DOHH2 (cell line): Measurements from ENCODE around the gene CACNA2D3.

ENCODE experiments used
- H3F3A ChIP-seq: fragments of 200-600 bp; sonication (generic), shearing (Covaris generic); 2 replicates; pipeline ENCODE4 v1.6.0; 2016; ENCODE audit warnings: antibody characterized with exemption, mild to moderate bottlenecking; ENCODE audit not compliant: control insufficient read depth, insufficient read depth
- H3K27ac ChIP-seq: fragments of 200-600 bp; sonication (generic); 2 replicates; pipeline ENCODE4 v1.5.1; 2014; ENCODE audit warnings: low read depth, mild to moderate bottlenecking, low read length, moderate library complexity
- H3K27me3 ChIP-seq: fragments of 200-600 bp; sonication (generic); 2 replicates; pipeline ENCODE4 v1.6.1; 2014; ENCODE audit warnings: mild to moderate bottlenecking, low read length, mixed read lengths; ENCODE audit not compliant: control insufficient read depth
- H3K36me3 ChIP-seq: fragments of 200-600 bp; sonication (generic); 2 replicates; pipeline ENCODE4 v1.6.1; 2014; ENCODE audit warnings: mild to moderate bottlenecking, low read length, moderate library complexity, mixed read lengths; ENCODE audit not compliant: control insufficient read depth
- H3K4me1 ChIP-seq: fragments of 200-600 bp; sonication (generic); 2 replicates; pipeline ENCODE4 v1.6.1; 2014; ENCODE audit warnings: mild to moderate bottlenecking, low read length, mixed read lengths; ENCODE audit not compliant: control insufficient read depth
- H3K4me2 ChIP-seq: fragments of 200-600 bp; sonication (generic); 2 replicates; pipeline ENCODE4 v1.6.0; 2014; ENCODE audit warnings: mild to moderate bottlenecking, low read length, moderate library complexity
- H3K4me3 ChIP-seq: fragments of 200-600 bp; sonication (generic); 2 replicates; pipeline ENCODE4 v1.5.1; 2014; ENCODE audit warnings: mild to moderate bottlenecking, low read length, mixed read lengths
- H3K79me2 ChIP-seq: fragments of 200-600 bp; sonication (generic); 2 replicates; pipeline ENCODE4 v1.6.1; 2014; ENCODE audit warnings: mild to moderate bottlenecking, low read length, mixed read lengths; ENCODE audit not compliant: control insufficient read depth
- H3K9me2 ChIP-seq: fragments of 200-600 bp; sonication (generic); replicated peaks from 2 replicates; pipeline ENCODE4 v1.6.1; 2014; ENCODE audit warnings: mild to moderate bottlenecking, low read length, mixed read lengths; ENCODE audit not compliant: control insufficient read depth
- H3K9me3 ChIP-seq: fragments of 200-600 bp; sonication (generic); 2 replicates; pipeline ENCODE4 v1.6.1; 2014; ENCODE audit warnings: antibody characterized with exemption, low read length, mixed read lengths; ENCODE audit not compliant: control insufficient read depth, insufficient read depth
- H4K20me1 ChIP-seq: fragments of 200-600 bp; sonication (generic); 2 replicates; pipeline ENCODE4 v1.6.0; 2014; ENCODE audit warnings: low read depth, mild to moderate bottlenecking, antibody characterized with exemption, low read length, moderate library complexity; ENCODE audit not compliant: control insufficient read depth, insufficient read depth
- EZH2phosphoT487 ChIP-seq: fragments of 200-600 bp; sonication (generic); IDR thresholded peaks from 2 replicates; pipeline ENCODE4 v1.6.1; 2017; ENCODE audit warnings: borderline replicate concordance, mild to moderate bottlenecking, antibody characterized with exemption, low read length, moderate library complexity, mixed read lengths
- TF ChIP-seq, protein P1 (sequence below): fragments of 200-600 bp; sonication (generic); IDR thresholded peaks from one replicate; pipeline ENCODE4 v1.5.1; 2014; ENCODE audit warnings: antibody characterized with exemption, mild to moderate bottlenecking, low read depth, low read length; ENCODE audit not compliant: poor library complexity, severe bottlenecking

The CACNA2D3 gene

DNA sequence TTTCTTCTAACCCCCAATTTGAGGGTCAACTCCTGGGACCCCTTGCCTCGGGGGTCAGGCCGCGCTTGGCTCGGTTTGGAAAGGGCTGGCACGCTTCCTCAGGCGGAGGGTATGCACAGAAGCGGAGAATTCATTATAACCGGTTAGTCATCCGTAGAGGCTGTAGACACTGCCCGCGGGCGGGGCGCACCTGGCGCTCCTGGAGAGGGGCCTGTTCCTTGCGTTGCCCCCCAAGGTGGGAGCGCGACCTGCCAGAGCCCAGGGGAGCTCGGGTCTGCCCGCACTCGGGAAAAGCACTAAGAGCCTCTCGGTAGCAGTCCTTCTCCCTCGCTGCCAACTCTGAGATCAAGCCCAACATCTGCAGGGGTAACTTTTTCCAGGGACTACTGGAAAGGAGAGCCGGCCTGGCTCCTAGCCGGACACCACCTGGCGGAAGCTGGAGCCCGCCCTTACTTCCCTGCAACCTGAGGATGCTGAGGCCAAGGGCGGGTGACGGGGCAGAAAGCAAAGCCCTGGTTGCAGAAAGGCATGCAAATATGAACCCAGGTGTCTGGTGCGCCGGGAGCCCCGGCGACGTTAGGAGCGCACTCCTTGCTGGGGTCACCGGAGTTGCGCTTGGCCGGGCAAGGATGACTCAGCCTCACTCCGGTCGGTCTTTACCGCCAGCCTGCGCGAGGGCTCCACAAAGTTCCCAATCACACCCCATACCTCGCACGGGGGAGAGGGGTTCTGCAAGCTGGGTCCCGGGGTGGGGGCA lies 1.5 kb upstream of the CACNA2D3 start:
- peaks cover 27% of the 10 kb centered on the region for H3K27me3 ChIP-seq
- peak overlapping the region; percentile 26; the same call in 1 of the 2 replicates for H3K4me2 ChIP-seq
- no peaks in the 10 kb centered on the region for H3K36me3 ChIP-seq
- TF ChIP-seq EZH2phosphoT487 = no peak
- TF ChIP-seq, protein P1, sequence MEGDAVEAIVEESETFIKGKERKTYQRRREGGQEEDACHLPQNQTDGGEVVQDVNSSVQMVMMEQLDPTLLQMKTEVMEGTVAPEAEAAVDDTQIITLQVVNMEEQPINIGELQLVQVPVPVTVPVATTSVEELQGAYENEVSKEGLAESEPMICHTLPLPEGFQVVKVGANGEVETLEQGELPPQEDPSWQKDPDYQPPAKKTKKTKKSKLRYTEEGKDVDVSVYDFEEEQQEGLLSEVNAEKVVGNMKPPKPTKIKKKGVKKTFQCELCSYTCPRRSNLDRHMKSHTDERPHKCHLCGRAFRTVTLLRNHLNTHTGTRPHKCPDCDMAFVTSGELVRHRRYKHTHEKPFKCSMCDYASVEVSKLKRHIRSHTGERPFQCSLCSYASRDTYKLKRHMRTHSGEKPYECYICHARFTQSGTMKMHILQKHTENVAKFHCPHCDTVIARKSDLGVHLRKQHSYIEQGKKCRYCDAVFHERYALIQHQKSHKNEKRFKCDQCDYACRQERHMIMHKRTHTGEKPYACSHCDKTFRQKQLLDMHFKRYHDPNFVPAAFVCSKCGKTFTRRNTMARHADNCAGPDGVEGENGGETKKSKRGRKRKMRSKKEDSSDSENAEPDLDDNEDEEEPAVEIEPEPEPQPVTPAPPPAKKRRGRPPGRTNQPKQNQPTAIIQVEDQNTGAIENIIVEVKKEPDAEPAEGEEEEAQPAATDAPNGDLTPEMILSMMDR = no peak
- H3K79me2 ChIP-seq = no peaks in the 10 kb centered on the region
- H3K27ac ChIP-seq = no peak overlapping the region
- H3F3A ChIP-seq = no peaks in the 10 kb centered on the region
- no peaks in the 10 kb centered on the region for H3K9me2 ChIP-seq
- H3K9me3 ChIP-seq = no peaks in the 10 kb centered on the region
- H3K4me1 ChIP-seq = no peaks in the 10 kb centered on the region
- no peak overlapping the region for H3K4me3 ChIP-seq
- H4K20me1 ChIP-seq = no peaks in the 10 kb centered on the region

DNA sequence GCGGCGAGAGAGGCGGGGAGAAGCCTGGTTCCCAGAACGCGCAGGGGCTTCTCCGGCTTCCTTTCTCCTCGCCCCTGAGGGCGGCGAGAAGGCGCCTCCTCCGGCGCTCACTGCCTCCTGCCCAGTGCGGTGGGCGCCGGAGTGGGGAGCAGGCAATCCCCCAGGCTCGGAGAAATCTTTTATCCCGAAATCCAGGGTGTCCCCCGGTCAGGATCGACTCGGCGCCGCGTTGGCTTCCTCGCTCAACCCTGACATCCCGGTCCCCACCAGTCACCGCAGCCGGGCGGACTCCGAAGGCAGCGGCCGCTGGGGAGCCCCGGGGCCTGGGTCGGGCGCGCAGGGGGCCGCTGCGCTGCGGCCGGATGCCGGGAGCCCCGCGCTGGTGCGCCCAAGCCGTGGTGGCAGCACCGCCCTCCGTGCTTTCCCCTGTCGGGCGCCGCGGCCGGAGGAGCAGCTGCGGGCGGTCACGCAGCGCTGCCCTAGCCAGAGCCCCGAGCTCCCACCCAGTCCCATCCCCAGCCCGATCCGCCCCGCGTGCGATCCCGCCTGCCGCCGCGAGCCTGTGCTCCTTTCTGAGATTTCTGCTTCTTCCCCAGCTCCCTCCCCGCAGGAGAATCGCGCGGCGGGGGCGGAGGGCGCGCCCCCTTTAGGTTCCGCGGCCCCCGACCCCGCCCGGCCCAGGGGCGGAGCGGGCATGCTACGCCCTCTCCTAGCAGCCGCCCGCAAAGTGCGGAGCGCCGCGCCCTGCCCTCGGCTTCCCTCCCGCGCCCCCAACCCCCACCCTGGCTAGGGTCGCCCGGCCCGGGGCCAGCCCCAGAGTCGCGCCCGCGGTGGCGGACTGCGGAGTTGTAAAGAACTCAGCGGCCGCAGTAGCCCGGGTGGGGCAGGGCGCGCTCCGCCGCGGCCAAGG lies 683 bp upstream of the CACNA2D3 start:
- no peaks in the 10 kb centered on the region for H3K36me3 ChIP-seq
- no peaks in the 10 kb centered on the region for H3K4me1 ChIP-seq
- no peak overlapping the region for H3K27ac ChIP-seq
- no peaks in the 10 kb centered on the region for H3F3A ChIP-seq
- no peaks in the 10 kb centered on the region for H3K9me3 ChIP-seq
- H3K4me3 ChIP-seq = no peak overlapping the region
- H3K27me3 ChIP-seq = peaks cover 27% of the 10 kb centered on the region
- H4K20me1 ChIP-seq = no peaks in the 10 kb centered on the region
- H3K79me2 ChIP-seq = no peaks in the 10 kb centered on the region
- H3K9me2 ChIP-seq = no peaks in the 10 kb centered on the region
- H3K4me2 ChIP-seq = peak overlapping the region; percentile 26
- TF ChIP-seq, protein P1 = no peak
- TF ChIP-seq EZH2phosphoT487 = no peak

DNA sequence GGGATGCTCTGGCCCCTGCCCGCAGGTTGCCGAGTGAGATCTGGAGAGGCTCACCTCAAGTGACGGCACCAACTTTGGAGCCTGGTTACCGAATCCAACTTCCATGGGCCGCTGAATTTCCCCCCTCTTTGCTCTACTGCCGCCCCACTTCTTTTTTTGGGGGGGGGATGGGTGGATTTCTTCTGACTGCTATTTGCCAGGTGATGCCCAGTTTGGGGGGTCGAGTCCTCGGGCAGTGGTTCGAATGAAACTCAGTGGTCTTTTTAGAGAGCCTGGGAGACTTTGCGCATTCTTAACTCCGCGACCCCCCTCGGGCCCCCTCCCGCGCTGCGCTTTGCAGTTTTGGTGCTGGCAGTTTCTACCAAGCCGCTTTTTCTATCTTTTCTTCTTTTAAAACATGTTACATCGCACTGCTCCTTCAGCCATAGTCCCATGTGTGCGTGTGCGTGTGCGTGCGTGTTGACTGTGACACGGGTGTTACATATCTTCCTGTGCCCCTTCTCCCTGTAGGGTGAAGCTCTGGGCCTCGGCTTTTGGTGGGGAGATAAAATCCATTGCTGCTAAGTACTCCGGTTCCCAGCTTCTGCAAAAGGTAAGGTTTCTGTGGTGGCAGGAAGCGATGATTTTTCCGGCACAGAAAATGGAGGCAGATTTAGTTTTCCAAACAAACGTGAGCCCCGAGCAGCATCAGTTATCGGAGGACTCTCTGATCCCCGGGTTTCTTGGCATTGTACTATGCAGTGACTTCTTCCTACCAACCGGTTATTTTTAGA lies 837 bp downstream of the CACNA2D3 start:
- H3K27ac ChIP-seq = no peak overlapping the region
- H3K4me1 ChIP-seq = no peaks in the 10 kb centered on the region
- no peaks in the 10 kb centered on the region for H4K20me1 ChIP-seq
- no peaks in the 10 kb centered on the region for H3K79me2 ChIP-seq
- no peaks in the 10 kb centered on the region for H3K9me3 ChIP-seq
- H3K27me3 ChIP-seq = peaks cover 27% of the 10 kb centered on the region
- H3K4me2 ChIP-seq = no peak overlapping the region
- no peaks in the 10 kb centered on the region for H3K9me2 ChIP-seq
- TF ChIP-seq, protein P1 = no peak
- no peak for TF ChIP-seq EZH2phosphoT487
- H3K36me3 ChIP-seq = no peaks in the 10 kb centered on the region
- H3K4me3 ChIP-seq = no peak overlapping the region
- H3F3A ChIP-seq = no peaks in the 10 kb centered on the region
